GM19351 (cell line): ENCODE results near the gene SLC13A3.

ENCODE experiments used
- ATAC-seq: cut with Tn5 transposase; IDR thresholded peaks from one replicate; pipeline ENCODE4 v1.9.1; 2021; ENCODE audit warnings: mild to moderate bottlenecking, moderate library complexity; ENCODE audit not compliant: unreplicated experiment

Gene SLC13A3

DNA sequence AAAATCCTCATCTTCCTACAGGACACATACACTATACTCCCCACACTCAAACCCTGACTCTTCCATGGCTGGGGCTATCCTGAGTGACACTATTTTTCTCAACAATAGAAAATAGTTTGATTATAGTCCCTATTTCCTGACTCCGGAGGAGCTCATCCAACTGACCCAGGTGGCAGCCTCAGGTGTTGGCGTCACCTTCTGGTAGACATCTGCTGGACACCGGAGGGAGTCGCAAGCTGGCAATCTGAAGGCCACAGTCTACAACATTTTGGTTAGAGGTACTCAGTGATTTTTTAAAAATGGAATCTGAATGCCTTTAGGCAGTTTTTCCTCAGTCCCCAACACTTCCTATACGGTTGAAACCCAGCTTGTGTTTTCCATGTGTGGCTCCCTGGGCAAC, 68.6 kb downstream of the SLC13A3 start:
- ATAC-seq, result no peak

DNA sequence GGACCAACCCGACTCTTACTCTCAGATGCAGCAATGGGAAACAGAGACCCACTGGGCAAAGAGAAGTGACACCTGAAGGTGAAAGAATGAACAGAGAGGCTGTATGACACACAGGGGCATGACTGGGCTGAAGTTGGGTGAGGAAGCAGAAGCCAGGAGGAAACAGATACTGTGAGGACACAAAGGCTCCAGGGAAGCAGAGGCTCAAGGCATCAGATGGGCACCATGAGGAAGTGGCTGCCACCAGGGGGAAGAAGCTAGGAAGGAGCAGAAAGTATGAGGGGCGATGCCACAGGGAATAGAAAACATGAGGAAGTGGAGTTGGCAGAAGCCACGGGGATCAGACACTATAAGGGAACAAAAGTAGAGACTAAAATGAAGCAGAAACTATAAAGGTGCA, 69.9 kb downstream of the SLC13A3 start:
- no peak for ATAC-seq

DNA sequence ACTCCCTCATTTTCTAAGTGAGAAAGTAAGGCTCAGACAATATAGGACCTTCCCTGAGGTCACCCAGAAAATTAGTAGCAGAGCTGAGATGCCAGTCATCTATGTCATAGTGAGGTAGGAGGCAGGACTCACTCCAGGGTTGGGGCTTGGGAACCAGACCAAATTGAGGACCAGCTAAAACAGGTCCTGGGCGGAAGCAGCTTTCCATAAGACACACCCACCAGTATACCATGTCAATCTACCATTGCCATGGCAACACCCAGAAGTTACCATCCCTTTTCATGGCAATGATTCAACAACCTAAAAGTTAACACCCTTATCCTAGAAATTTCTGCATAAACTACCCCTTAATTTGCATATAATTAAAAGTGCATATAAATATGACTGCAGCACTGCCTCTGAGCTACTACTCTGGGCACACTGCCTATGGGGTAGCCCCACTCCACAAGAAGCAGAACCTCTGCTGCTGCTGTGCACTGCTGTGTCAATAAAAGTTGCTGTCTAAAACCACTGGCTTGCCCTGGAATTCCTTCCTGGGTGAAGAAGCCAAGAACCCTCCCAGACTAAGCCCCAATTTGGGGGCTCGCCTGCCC, 70.5 kb downstream of the SLC13A3 start:
- ATAC-seq, result no peak

DNA sequence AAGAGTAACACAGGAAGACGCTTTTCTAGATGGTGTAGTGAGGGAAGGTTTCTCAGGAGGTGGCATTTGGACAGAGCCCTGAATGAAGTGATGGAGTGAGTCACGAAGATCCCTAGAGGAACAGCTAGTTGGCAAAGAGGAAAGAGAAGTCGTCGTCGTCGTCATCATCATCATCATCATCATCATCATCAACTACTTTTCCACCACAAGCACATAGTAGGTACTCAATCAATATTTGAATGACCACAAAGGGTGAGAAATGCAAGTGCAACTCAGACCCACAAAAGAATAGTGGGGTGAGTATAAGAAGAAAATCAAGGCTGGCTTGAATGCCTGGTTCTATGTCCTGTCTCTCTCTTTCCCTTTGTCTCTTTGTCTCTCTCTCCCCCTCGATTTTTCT, 72.5 kb downstream of the SLC13A3 start:
- ATAC-seq, result no peak

DNA sequence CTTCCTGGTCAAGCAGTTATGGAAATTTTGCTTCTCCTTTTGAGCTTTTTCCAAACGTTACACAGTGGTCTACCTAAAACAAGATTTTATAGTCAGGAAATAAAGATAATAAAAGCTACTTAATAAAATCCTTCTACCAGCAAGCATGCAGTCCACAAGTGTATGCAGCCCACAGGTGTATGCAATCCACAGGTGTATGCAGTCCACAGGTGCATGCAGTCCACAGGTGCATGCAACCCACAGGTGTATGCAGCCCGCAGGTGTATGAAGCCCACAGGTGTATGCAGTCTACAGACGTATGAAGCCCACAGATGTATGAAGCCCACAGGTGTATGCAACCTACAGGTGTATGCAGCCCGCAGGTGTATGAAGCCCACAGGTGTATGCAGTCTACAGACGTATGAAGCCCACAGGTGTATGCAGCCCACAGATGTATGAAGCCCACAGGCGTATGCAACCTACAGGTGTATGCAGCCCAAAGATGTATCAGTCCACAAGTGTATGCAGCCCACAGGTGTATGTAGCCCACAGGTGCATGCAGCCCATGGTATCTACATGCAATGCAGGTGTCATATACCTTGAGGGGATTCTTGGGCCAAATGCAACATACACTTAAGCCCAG, 74.4 kb downstream of the SLC13A3 start:
- ATAC-seq, result no peak

DNA sequence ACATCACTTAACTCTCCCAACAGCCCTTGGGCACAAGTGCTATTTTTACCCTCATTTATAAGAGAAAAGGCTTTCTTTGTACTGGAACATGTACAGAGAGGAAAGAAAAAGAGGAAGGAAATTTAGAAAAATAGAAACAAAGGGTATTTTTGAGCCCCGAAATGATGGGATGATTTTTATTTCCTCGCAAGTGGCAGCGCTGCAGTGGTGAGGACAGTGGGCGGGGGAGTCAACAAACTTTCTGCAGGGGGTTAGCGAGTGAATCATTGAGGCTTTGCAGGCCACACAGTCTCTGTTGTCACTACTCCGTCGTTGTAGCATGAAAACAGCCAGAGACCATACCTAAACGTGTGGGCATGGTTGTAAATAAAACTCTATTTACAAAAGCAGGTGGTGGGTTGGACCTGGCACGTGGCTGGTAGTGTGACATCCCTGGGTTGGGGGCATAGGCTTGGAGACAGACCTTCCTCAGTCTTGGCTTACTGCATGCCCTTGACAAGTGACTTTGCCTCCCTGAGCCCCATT, 75.3 kb downstream of the SLC13A3 start:
- no peak for ATAC-seq

DNA sequence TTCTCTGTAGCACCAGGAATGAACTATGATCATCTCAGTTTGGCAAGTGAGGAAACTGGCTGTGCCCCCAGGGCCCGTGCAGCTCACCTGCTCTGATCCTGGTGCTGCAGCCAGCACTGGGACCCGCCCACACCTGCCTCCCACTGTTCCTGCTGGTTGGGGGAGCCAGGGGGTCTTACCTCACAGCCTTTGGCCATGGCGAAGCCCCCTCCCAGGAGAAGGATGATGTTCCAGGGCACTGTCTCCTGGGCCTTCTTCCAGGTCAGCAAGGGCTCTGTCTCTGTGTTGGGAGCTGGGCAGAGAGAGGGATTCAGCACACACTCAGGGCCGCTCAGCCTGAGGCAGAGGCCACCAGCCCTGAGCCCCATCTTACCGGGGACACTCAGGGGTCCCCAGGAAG, 75.9 kb downstream of the SLC13A3 start:
- ATAC-seq, result no peak

DNA sequence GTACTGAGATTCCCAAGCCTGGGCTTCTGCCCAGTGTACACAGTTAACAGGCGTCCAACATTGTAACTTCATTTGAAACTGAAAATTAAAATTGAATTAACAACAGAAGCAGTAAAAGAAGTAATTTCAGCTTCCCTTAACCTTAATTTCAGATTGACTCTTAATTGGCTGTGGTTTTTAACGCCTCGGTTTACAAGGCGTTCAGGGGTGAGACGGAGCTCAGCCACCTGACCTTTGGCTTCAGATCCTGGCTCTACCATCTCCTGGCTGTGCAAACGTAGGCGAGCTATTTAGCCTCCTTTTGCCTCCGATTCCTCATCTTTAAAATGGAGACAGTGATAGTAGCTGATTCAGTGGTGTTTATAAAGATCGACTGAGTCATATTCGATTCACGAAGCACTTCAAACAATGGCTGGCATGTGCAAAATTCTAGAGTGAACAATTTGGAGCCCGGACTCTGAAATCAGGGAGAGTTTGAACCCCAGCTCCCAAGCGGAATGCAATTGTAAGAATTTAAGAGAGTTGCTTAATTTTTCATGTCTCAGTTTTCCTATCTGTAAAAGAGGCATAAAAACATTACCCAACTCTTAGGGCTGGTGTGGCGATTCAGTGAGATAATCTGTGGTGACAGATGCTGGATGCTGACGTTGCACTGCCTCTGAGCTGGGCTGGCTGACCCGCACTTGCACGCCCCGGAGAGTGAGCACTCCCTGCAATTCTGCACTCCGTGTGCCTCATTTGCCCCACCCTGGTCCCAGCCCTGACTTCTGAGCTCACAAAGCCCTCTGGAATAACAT, 77.3 kb downstream of the SLC13A3 start:
- no peak for ATAC-seq

DNA sequence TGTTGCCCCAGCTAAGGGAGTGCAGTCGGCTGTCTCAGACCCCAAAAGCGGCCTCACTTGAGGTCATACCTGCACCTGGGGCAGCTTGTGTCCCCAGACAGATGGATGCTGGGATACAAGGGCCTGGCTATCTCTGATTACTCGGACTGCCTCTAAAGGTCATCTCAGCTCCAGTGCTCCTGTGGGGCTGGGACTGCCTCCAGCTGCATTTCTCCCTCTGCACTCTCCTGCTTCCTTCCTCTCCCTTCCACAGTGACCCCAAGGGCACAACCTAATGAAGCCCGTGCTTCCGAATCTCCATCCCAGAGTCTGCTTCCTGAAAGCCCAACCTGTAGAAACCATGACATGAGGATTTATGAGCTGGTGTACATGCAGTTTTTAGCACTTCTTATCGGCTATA, 78.0 kb downstream of the SLC13A3 start:
- no peak for ATAC-seq

DNA sequence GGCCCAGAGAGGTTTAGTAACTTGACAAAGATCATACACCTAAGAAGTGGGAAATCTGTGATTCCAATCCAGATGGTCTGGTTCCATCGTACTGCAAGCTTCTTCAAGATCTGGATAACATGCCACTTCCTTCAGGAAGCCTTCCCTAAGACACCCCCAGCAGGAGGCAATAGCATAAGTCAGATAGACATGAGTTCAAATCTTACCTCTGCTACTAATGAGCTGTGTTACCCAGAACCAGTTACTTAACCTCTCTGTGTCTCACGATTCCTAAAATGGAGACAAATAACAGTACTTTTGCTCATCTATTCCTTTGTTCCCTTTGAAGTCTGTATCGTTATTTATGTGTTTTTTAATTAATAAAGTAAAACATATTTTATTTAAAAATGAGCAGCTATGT, 78.5 kb downstream of the SLC13A3 start:
- no peak for ATAC-seq

DNA sequence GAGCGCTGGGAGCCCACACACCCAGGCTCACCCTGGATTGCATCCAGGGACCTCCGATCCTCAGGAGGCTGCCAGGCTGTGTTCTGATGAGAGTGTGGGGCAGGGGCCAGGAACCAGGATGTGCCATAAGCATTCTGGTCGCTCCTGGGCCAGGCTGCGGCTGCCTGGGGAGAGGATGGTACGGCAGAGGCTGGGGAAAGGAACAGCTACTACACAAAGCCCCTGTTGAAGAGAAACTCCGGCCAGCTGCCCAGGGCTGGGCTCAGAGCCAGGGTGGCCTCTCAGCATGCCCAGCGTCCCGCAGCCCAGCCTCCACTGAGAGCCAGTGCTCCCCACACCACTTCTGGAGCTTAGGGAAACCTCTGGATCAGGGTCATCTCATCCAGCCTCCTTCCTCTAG, 79.1 kb downstream of the SLC13A3 start:
- ATAC-seq, result no peak

DNA sequence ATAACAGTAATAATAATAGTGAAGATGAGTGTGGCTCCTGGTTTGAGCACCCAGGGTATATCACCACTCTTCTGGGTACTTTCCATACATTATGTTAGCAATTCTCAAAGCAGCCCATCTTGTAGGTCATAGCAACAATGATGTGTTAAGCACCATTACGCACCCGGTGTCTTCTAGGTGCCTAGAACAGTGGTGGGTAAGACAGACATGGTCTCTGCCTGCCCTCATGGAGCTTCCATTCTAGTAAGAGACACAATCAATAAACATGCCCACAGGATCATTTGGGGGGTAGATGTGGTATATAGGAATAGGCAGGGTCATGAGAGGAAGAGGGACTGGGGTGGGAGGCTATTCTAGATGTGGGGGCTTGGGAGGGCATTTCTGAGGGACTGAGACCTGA, 79.8 kb downstream of the SLC13A3 start:
- ATAC-seq, result no peak

DNA sequence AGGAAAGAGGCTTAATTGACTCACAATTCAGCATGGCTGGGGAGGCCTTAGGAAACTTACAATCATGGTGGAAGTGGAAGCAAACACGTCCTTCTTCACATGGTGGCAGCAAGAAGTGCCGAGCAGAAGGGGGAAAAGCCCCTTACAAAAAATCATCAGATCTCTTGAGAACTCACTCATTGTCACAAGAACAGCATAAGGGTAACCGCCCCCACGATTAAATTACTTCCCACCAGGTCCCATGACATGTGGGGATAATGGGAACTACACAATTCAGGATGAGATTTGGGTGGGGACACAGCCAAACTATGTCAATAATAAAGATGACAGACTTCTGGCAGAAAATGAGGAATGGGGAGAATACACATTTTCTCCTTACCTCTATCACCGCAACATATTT, 80.3 kb downstream of the SLC13A3 start:
- no peak for ATAC-seq

DNA sequence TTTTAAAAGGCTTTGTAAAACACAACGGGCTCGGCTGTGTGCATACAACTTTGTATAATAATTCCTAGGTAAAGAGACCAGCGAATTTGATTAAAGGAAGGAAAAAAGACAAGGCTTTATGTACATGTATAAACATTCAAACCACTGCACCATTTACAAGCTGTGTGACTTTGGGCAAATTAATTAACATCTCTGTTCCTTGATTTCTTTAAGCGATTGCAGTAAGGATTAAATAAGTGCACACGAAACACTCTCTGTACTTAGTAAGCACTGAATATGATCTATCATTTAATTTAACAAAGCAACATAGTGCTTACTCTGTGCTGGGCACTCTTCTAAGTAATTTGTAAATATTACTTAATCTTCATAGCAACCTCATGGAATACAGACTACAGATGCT, 81.3 kb downstream of the SLC13A3 start:
- ATAC-seq, result no peak

DNA sequence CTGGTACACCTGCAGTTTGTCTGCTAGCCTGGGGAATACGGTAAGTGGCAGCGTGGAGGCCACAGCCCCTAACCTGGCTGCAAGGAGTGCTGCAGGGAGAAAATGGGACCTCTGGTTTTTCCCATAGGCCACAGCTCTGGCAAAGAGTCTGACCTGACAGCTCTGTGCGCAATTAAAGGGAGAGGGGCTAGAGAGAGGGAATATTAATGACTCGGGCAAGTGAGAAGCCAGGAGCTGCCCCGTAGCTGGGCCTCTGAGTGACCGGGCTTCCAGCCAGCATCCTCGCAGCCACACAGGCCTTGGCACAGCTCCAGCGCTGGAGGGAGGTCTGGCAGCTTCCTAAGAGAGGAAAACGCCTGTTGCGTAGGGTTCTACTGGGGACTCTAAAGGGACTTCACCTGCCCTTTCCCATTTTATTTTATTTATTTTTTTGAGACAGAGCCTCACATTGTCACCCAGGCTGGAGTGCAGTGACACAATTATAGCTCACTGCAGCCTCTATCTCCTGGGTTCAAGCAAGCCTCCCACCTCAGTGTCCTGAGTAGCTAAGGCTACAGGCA, 82.6 kb downstream of the SLC13A3 start:
- ATAC-seq, result no peak

DNA sequence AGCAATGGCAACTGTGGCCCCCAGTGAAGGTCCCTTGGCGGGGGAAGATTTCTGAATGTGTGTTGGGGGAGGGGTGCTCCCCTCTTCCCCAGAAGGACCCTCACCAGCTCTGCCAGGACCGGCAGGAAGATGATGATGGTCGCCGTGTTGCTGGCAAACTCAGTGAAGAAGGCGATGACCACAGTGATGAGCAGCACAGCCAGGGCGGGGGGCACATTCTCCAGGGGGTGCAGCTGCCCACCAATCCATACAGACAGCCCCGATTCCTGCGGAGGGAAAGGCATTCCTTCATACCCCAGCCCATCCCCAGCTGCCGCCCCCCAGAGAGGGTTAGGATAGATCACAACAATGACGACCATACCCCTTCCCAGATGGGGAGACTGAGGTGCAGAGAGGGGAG, 85.1 kb downstream of the SLC13A3 start:
- no peak for ATAC-seq

DNA sequence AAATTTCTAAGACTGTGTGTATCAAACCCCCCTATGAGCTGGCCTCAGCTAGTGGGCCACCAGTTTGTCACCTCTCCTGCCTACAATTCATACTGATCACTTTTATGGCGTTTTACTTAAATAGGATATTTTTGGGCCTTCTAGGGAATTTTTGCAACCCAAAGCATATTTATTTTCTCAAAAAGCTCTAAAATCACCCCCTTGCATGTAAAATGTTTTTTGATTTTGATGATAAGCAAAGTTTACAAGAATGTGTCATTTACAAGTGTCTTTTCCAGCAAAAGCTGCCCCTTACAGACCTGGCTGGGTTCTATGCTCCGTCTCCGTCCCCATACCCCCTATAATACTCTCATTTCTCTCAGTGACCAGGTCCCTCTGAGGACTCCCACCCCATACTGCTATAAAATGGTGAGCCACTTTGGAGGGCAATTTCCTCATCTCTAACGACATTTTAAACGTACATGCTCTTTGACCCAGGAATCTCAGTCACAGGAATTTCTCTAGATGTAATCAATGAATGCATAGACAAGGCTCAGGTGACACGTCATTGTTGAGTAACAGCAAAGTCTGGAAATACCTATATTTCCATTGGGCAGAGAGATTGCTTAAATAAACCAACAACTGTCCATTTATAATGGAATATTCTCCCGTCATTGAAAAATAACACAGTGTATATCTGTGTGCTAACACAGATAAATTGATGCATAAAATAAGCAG, 86.9 kb downstream of the SLC13A3 start:
- ATAC-seq, result no peak

DNA sequence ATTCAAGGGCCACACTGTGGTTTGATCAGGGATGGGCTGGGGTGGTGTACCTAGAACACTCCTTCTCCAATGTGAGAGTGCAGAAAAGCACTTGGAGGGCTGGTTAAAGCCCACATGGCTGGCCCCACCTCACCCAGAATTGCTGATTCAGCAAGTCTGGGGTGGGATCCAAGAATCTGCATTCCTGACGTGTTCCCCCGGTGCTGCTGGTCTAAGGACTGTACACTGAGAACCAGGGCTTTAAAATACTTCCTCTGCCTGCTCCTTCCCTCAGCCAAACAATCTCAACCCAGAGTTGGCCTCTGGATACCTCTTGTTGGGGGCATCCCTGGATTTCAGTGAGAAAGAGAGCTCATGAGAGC, 87.4 kb downstream of the SLC13A3 start:
- ATAC-seq, result no peak

DNA sequence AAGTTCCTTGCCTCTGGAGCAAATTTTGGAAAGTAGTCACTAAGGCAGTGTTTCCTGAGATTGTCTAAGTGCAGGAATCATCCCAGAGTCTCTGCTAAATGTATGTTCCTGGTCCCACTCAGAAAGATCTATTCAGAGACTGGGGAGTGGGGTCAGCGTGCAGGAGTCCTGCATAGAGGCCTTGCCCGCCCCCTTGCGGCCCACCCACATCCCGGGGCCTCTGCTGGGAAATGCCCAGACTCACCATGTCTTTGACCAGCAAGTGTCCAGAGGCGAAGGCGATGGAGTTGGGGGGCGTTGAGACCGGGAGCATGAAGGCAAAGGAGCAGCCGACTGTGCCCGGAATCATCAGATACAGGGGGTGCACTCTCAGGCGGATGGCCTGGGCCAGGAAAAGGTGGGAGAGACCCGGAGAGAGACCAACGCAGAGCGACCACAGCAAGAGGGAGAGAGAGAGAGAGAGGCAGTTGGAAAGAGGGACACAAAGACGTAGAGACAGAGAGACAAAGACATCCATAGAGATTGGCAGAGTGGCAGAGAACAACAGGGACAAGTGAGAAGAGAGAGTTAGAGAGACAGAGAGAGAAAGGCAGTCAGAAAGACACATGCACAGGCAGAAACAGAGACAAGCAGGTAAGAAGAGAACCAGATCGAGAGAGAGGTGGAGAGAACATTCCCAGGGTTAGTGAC, 87.9 kb downstream of the SLC13A3 start:
- ATAC-seq, result no peak

DNA sequence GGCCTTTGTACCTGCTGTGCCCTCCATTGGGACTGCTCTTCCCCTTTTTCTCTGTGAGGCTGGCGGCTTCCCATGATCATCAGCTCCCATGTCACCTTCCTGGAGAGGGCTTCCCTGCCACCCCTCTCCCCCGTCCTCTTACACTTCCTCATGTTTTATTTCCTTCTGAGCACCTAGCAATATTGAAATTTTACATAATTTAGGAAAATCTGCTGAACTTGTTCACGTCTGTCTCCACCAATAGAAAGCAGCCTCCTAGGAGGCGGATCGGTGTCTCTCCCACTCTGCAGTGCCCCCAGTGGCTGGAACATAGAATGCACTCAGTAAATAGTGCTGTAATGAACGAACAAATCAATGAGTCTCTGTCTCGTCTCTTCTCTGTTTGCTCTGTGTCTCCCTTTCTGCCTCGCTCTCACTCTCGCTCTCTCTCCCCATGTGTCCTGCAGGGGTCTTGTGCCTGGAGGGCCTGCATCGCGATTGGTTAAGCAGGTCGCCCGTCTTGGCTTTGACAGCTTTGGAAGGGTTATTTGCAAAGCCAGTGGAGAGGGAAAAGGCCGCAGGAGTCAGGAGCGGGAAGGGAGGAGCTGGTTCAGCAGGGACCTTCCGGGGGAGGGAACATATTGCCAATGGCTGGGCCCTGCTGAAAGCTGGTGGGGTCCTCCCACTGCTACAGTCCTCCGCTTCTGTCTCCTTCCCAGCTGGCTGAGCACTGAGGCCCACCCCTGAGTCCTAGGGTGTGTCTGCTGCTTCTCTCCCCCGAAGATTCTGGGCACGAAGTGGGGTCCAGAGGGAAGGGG, 88.7 kb downstream of the SLC13A3 start:
- no peak for ATAC-seq
